AG10803 (cell line): ENCODE data around the gene CRYBA1.
A peak's percentile ranks its signal among the peaks of the same experiment; 100 is the strongest.
"Not testable (repeated sequence)": the region's sequence is repeated elsewhere in the genome, so short reads cannot be mapped to it uniquely, and the experiment has no call there.

ENCODE experiments used
- DNase-seq: peaks from one replicate; pipeline ENCODE4 v3.0.0; 2010; ENCODE audit warnings: low read depth
- H3K4me3 ChIP-seq: 2 replicates; pipeline ENCODE4 v1.5.1; 2011; ENCODE audit warnings: mild to moderate bottlenecking, low read length, control low read depth
- TF ChIP-seq, protein P1 (sequence below): conservative IDR thresholded peaks from 2 replicates; pipeline ENCODE4 v1.5.1; 2011; ENCODE audit warnings: mild to moderate bottlenecking, low read length, control low read depth, inconsistent platforms

CRYBA1 gene

GRCh38 chr17:29256735-29257466, 10.2 kb downstream of the CRYBA1 start:
- TF ChIP-seq, protein P1, sequence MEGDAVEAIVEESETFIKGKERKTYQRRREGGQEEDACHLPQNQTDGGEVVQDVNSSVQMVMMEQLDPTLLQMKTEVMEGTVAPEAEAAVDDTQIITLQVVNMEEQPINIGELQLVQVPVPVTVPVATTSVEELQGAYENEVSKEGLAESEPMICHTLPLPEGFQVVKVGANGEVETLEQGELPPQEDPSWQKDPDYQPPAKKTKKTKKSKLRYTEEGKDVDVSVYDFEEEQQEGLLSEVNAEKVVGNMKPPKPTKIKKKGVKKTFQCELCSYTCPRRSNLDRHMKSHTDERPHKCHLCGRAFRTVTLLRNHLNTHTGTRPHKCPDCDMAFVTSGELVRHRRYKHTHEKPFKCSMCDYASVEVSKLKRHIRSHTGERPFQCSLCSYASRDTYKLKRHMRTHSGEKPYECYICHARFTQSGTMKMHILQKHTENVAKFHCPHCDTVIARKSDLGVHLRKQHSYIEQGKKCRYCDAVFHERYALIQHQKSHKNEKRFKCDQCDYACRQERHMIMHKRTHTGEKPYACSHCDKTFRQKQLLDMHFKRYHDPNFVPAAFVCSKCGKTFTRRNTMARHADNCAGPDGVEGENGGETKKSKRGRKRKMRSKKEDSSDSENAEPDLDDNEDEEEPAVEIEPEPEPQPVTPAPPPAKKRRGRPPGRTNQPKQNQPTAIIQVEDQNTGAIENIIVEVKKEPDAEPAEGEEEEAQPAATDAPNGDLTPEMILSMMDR, result no peak
- DNase-seq, result peak; percentile 59
- peak overlapping the region; percentile 18 for H3K4me3 ChIP-seq

- DNase-seq, result peak; percentile 62
- H3K4me3 ChIP-seq, result no peak overlapping the region
- TF ChIP-seq, protein P1, result no peak
These were observed 11.1 kb downstream of the CRYBA1 start for GRCh38 chr17:29257756-29258155.

DNA sequence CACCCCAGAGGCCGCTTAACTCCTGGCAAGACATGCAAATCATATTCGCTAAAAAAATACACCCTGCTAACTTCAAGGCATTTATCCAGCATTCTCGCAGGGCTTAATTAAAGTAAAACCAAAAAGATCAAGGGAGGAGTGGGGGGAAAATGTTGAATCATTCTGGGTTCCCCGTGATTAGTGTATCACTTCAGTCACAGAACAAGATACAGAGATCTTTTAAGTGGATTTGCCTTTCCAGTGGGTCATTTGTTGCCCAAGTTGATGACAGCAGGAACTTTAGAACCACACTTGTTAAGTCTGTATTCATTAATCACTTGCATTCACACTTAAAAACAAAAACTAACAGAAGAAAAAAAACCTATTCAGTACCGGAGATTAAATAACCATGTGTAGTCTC, 17.3 kb downstream of the CRYBA1 start:
- TF ChIP-seq, protein P1, result no peak
- H3K4me3 ChIP-seq, result no peak overlapping the region
- DNase-seq, result no peak

- not testable (repeated sequence) for H3K4me3 ChIP-seq, DNase-seq
These were observed 25.3 kb downstream of the CRYBA1 start for GRCh38 chr17:29271980-29272379.

DNA sequence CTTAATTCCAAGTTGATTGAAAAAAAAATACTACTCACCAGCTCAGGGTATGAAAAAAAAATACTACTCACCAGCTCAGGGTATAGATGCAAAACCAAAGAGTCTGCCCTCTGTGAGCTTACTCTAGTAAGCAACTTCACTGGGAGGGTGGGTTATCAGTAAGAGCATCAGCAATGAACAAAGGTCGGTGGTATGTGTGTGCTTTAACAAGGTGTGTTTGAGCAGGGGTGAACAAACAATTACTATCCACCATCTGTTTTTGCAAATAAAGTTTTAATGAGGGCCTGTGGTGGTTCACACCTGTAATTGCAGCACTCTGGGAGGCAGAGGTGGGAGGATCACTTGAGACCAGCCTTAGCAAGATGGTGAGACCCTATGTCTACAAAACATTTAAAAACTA, 27.3 kb downstream of the CRYBA1 start:
- H3K4me3 ChIP-seq, result no peak overlapping the region
- no peak for DNase-seq
- TF ChIP-seq, protein P1, result no peak

- H3K4me3 ChIP-seq, result no peak overlapping the region
- TF ChIP-seq, protein P1, result no peak
- DNase-seq, result no peak
These were observed 32.0 kb downstream of the CRYBA1 start for GRCh38 chr17:29278692-29279091.

DNA sequence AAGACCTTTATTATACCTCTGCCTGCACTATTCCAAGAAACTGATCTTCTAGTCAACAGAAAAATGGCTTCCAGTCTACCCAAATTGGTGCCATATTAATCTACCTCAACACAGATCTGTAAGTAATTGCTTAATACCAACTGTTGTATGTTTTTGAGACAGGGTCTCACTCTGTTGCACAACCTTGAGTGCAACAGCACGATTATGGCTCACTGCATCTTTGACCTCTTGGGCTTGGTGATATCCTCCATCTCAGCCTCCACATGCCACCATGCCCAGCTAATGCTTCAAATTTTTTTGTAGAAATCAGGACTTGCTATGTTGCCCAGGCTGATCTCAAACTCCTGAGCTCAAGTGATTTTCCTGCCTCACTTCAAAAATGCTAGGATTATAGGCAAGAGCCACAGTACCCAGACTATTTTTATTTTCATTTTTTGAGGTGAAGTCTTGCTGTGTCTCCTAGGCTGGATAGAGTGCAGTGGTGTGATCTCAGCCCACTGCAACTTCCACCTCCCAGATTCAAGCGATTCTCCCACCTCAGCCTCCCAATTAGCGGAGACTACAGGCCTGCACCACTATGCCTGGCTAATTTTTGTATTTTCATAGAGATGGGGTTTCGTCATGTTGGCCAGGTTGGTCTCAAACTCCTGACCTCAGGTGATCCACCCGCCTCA, 32.9 kb downstream of the CRYBA1 start:
- no peak overlapping the region for H3K4me3 ChIP-seq
- TF ChIP-seq, protein P1, result no peak
- no peak for DNase-seq
